Heart left ventricle (tissue), 16 donors: ENCODE results near the gene TEKTIP1. TPM values are rescaled to one million over a fixed set of nuclear protein-coding genes. Genes with fewer than 3 reads are reported as not detected.
"Not testable (repeated sequence)": the region's sequence is repeated elsewhere in the genome, so short reads cannot be mapped to it uniquely, and the experiment has no call there.

Source experiments
- ATAC-seq, 4 donors: fragments of 200-7000 bp; cut with Tn5 transposase; one replicate each; pipeline ENCODE4 v1.9.1; 2020 to 2022; ENCODE audit warnings: moderate library complexity in 4 of 4, mild to moderate bottlenecking in 3 of 4, moderate number of reproducible peaks in 1 of 4
- DNase-seq, 5 donors: peaks; one replicate each; pipeline ENCODE4 v3.0.0-alpha.2; 2020
- H3K27ac ChIP-seq, 12 donors: fragments of 200-600 bp; sonication (generic) in 4 of 12; one replicate each; pipeline versions ENCODE4 v1.5.0 to v1.8.0; 2016 to 2022; ENCODE audit warnings: mild to moderate bottlenecking in 2 of 12
- H3K27me3 ChIP-seq, 9 donors: fragments of 200-600 bp; sonication (generic) in 2 of 9; one replicate each; pipeline versions ENCODE4 v1.5.1 to v1.8.0; 2016 to 2022; ENCODE audit warnings: mild to moderate bottlenecking in 3 of 9
- H3K36me3 ChIP-seq, 9 donors: fragments of 200-600 bp; sonication (generic) in 2 of 9; one replicate each; pipeline versions ENCODE4 v1.5.0 to v1.8.0; 2018 to 2022; ENCODE audit warnings: mild to moderate bottlenecking in 2 of 9
- H3K4me1 ChIP-seq, 12 donors: fragments of 200-600 bp; sonication (generic) in 4 of 12; one replicate each; pipeline versions ENCODE4 v1.5.0 to v1.8.0; 2016 to 2022; ENCODE audit warnings: mild to moderate bottlenecking in 3 of 12
- H3K4me3 ChIP-seq, 12 donors: fragments of 200-600 bp; sonication (generic) in 4 of 12; one replicate each; pipeline versions ENCODE4 v1.5.0 to v1.8.0; 2017 to 2022; ENCODE audit warnings: mild to moderate bottlenecking in 9 of 12, moderate library complexity in 4 of 12
- H3K9me3 ChIP-seq, 12 donors: fragments of 200-600 bp; sonication (generic) in 4 of 12; one replicate each; pipeline versions ENCODE4 v1.5.0 to v1.8.0; 2016 to 2022; ENCODE audit warnings: mild to moderate bottlenecking in 1 of 12
- CTCF ChIP-seq, 12 donors: fragments of 200-600 bp; sonication (generic) in 4 of 12; IDR thresholded peaks; one replicate each; pipeline versions ENCODE4 v1.5.0 to v1.8.0; 2018 to 2022; ENCODE audit warnings: antibody characterized with exemption in 12 of 12, mild to moderate bottlenecking in 5 of 12
- POLR2A ChIP-seq, 2 donors: fragments of 450-650 bp; IDR thresholded peaks; one replicate each; pipeline ENCODE4 v1.6.1; 2017; ENCODE audit warnings: antibody characterized with exemption in 2 of 2, mild to moderate bottlenecking in 2 of 2, moderate library complexity in 2 of 2
- WGBS, 4 donors: extraction: QIAGEN DNeasy Blood & Tissue Kit in 2 of 4; methylation state at CpG; one replicate each; pipeline versions ENCODE4 v1.1.5 to v1.1.7; 2013 to 2018; 5-methylcytosine and 5-hydroxymethylcytosine counted together
- intact Hi-C, 10 donors: fragments of 100-400 bp; cut with DNase I; formaldehyde crosslinking; loops; one replicate each; pipeline versions ENCODE4 v1.11.1 to v1.14.2; 2022
- polyA plus RNA-seq, 2 donors: library from polyadenylated mRNA; stranded (reverse); fragments of 200-250 nt; gene quantifications; one replicate each; pipeline ENCODE4 v1.2.3, GENCODE V29; 2013
- total RNA-seq, 9 donors: library from RNA; depleted of rRNA in 2 of 9; stranded (reverse); fragments of >200 nt in 2 of 9; fragmentation: NEBNext Ultra II Directional in 3 of 9; extraction: Animal tissue kit (Norgen Biotek cat#: 25700) in 3 of 9; gene quantifications; one replicate each; pipeline versions ENCODE4 v1.1.0 to v1.2.4, GENCODE V29; 2016 to 2023
- donor health status: ischemic (EF 13 %, LVEDD 7.1; RV severe dilation, severe dysfunction).
- donor health status: healthy with polysubstance abuse.
- donor health status: DM: no; HTN: yes; CAD: no.
- donor health status: DM: no; HTN: no; CAD: no.
- donor health status: ischemic (EF 25% LVEDD 6.9; RV normal size, moderate dysfunction).
- donor health status: ischemic (EF 25% LVEDD 5.7; RV mildly dilated, moderate dysfunction).
- donor health status: healthy.
- donor health status: DM: yes; HTN: yes; CAD: no.
- donor health status: ischemic (EF 35%, LVEDD 5.7; RV mildly dilated, moderate dysfunction).
- donor health status: nonischemic (EF 11% LVEDD 7.7; RV severe dilation, severe dysfunction).
- donor health status: DM: yes; HTN: yes; CAD: no.
- donor health status: PGD.
- donor health status: ischemic (EF 29% LVEDD 5.4; RV normal size, mild dysfunction).
- donor health status: nonischemic (EF 23%, LVEDD 6.1; RV moderate dilation, normal function).

TEKTIP1 gene
- total and polyA plus RNA-seq, 11 donors: 0.63 to 1.8 (median 0.93) TPM; not detected in 5

- Histone ChIP-seq H3K4me1 (no peaks in the 10 kb centered on the region), H3K36me3 (peaks cover 0 to 77% (median 67%) of the 10 kb centered on the region in 9 donors), H3K27ac (no peak overlapping the region), H3K27me3 (no peaks in the 10 kb centered on the region), H3K4me3 (no peak overlapping the region), H3K9me3 (no peaks in the 10 kb centered on the region)
- WGBS, 4 donors: 96 to 98% (median 97%) methylated on average over 21 of the region's 21 CpGs
- ATAC-seq: no peak
- no peak for DNase-seq
- TF ChIP-seq CTCF (IDR thresholded peaks at IDR 0.05) (no peak), POLR2A (IDR thresholded peaks at IDR 0.05) (no peak)
- intact Hi-C loops: no loop called here
Observed at GRCh38 chr19:3527238-3527910, 11.6 kb upstream of the TEKTIP1 start.

GRCh38 chr19:3528080-3528479 lies 10.9 kb upstream of the TEKTIP1 start:
- no peaks in the 10 kb centered on the region for H3K4me1 ChIP-seq
- no peak overlapping the region for H3K27ac ChIP-seq
- no peak for TF ChIP-seq POLR2A (IDR thresholded peaks at IDR 0.05)
- TF ChIP-seq CTCF (IDR thresholded peaks at IDR 0.05): no peak
- no peak overlapping the region for H3K4me3 ChIP-seq
- WGBS, 4 donors: 91 to 97% (median 97%) methylated on average over 13 to 14 of the region's 14 CpGs
- peaks cover 0 to 77% (median 68%) of the 10 kb centered on the region in 9 donors for H3K36me3 ChIP-seq
- DNase-seq: no peak
- H3K9me3 ChIP-seq: no peaks in the 10 kb centered on the region
- ATAC-seq: no peak
- no peaks in the 10 kb centered on the region for H3K27me3 ChIP-seq
- intact Hi-C loops: no loop called here

- peaks cover 0 to 77% (median 68%) of the 10 kb centered on the region in 9 donors for H3K36me3 ChIP-seq
- no peak overlapping the region for H3K4me3 ChIP-seq
- no peak for TF ChIP-seq CTCF (IDR thresholded peaks at IDR 0.05)
- TF ChIP-seq POLR2A (IDR thresholded peaks at IDR 0.05): no peak
- H3K4me1 ChIP-seq: no peaks in the 10 kb centered on the region
- no peak overlapping the region for H3K27ac ChIP-seq
- WGBS, 4 donors: 90 to 99% (median 95%) methylated on average over 20 of the region's 20 CpGs
- DNase-seq (no peak), ATAC-seq (no peak)
- H3K27me3 ChIP-seq: no peaks in the 10 kb centered on the region
- intact Hi-C loops: no loop called here
- no peaks in the 10 kb centered on the region for H3K9me3 ChIP-seq
Observed at GRCh38 chr19:3528539-3529211, 10.3 kb upstream of the TEKTIP1 start.

- H3K4me1 ChIP-seq, H3K9me3 ChIP-seq, H3K4me3 ChIP-seq, intact Hi-C loops, H3K27me3 ChIP-seq, H3K27ac ChIP-seq, DNase-seq, ATAC-seq: not testable (repeated sequence)
- 93 to 99% (median 97%) methylated on average over 7 of the region's 7 CpGs for WGBS, 4 donors
- H3K36me3 ChIP-seq: peaks cover 0 to 76% (median 68%) of the 10 kb centered on the region in 9 donors
Observed at GRCh38 chr19:3529299-3529698, 9.7 kb upstream of the TEKTIP1 start.
